WTC11 (cell line): ENCODE data around the gene PLEKHO2. TPM values are rescaled to one million over a fixed set of nuclear protein-coding genes. Genes with fewer than 3 reads are reported as not detected.

Source experiments
- ATAC-seq: fragments of 200-7000 bp; cut with Tn5 transposase; 2 replicates; pipeline ENCODE4 v1.10.0; 2021; ENCODE audit warnings: mild to moderate bottlenecking, moderate library complexity
- CTCF ChIA-PET: fragments of 300-600 bp; sonication (Branson Sonifier 250); formaldehyde crosslinking; loops from one replicate; lab custom pipeline; 2021; ENCODE audit warnings: antibody characterized with exemption; lab: Charles Lee
- POLR2A ChIA-PET: fragments of 350-600 bp; sonication (Branson Sonifier 250); formaldehyde crosslinking; loops from one replicate; lab custom pipeline; 2021; ENCODE audit warnings: antibody characterized with exemption; lab: Charles Lee
- DNase-seq: peaks from one replicate; pipeline ENCODE4 v3.0.0; 2021; ENCODE audit warnings: low spot score
- H3K27ac Mint-ChIP-seq: 2 replicates; pipeline ENCODE4 v1.8.0; 2021; ENCODE audit warnings: mixed read lengths
- H3K27me3 Mint-ChIP-seq: 2 replicates; pipeline ENCODE4 v1.8.0; 2021; ENCODE audit warnings: low read depth, mild to moderate bottlenecking, moderate library complexity, mixed read lengths
- H3K36me3 Mint-ChIP-seq: 2 replicates; pipeline ENCODE4 v1.8.0; 2021; ENCODE audit warnings: mixed read lengths
- H3K4me1 Mint-ChIP-seq: 2 replicates; pipeline ENCODE4 v1.8.0; 2022; ENCODE audit warnings: mixed read lengths
- H3K4me3 Mint-ChIP-seq: 2 replicates; pipeline ENCODE4 v1.8.0; 2021; ENCODE audit warnings: mild to moderate bottlenecking, moderate library complexity, mixed read lengths
- H3K9me3 Mint-ChIP-seq: 2 replicates; pipeline ENCODE4 v1.8.0; 2021; ENCODE audit warnings: mixed read lengths
- ARID4B ChIP-seq: sonication (generic); formaldehyde crosslinking; IDR thresholded peaks from 2 replicates; pipeline ENCODE4 v1.8.0; 2023; ENCODE audit warnings: missing genetic modification reagents, mild to moderate bottlenecking, borderline replicate concordance
- FOXJ3 ChIP-seq: sonication (generic); formaldehyde crosslinking; IDR thresholded peaks from 2 replicates; pipeline ENCODE4 v1.9.0; 2021; ENCODE audit warnings: missing genetic modification reagents, mild to moderate bottlenecking, borderline replicate concordance
- FOXP1 ChIP-seq: sonication (generic); formaldehyde crosslinking; IDR thresholded peaks from 2 replicates; pipeline ENCODE4 v1.8.0; 2022; ENCODE audit warnings: missing genetic modification reagents, mild to moderate bottlenecking, moderate library complexity, borderline replicate concordance
- GTF2I ChIP-seq: fragments of 250-450 bp; sonication (Bioruptor Pico); conservative IDR thresholded peaks from 2 replicates; pipeline ENCODE4 v1.4.0; 2021; ENCODE audit warnings: mild to moderate bottlenecking
- IRF1 ChIP-seq: sonication (generic); formaldehyde crosslinking; IDR thresholded peaks from 2 replicates; pipeline ENCODE4 v1.8.0; 2023; ENCODE audit warnings: missing genetic modification reagents
- JAZF1 ChIP-seq: fragments of 250-450 bp; sonication (Bioruptor Pico); IDR thresholded peaks from 2 replicates; pipeline ENCODE4 v1.9.0; 2021; ENCODE audit warnings: moderate library complexity, mild to moderate bottlenecking, inconsistent platforms
- KAT7 ChIP-seq: sonication (generic); formaldehyde crosslinking; IDR thresholded peaks from 2 replicates; pipeline ENCODE4 v1.8.1; 2023; ENCODE audit warnings: missing genetic modification reagents, mild to moderate bottlenecking, borderline replicate concordance
- ZNF219 ChIP-seq: sonication (generic); formaldehyde crosslinking; IDR thresholded peaks from 2 replicates; pipeline ENCODE4 v1.8.0; 2023; ENCODE audit warnings: missing genetic modification reagents, mild to moderate bottlenecking, borderline replicate concordance
- ZNF263 ChIP-seq: sonication (generic); formaldehyde crosslinking; IDR thresholded peaks from 2 replicates; pipeline ENCODE4 v1.8.1; 2022; ENCODE audit warnings: low read depth, mild to moderate bottlenecking, moderate library complexity, missing genetic modification reagents
- ZNF317 ChIP-seq: sonication (generic); formaldehyde crosslinking; IDR thresholded peaks from 2 replicates; pipeline ENCODE4 v1.8.1; 2023; ENCODE audit warnings: low read depth, mild to moderate bottlenecking, moderate library complexity, missing genetic modification reagents, borderline replicate concordance
- ZNF423 ChIP-seq: fragments of 250-450 bp; sonication (Bioruptor Pico); IDR thresholded peaks from 2 replicates; pipeline ENCODE4 v2.1.2; 2022; ENCODE audit warnings: mild to moderate bottlenecking, moderate library complexity
- total RNA-seq: library from RNA; stranded (reverse); gene quantifications from 3 replicates; pipeline ENCODE4 v1.2.3, GENCODE V29; 2021
- TF ChIP-seq, protein P1 (sequence below): fragments of 250-450 bp; sonication (Bioruptor Pico); conservative IDR thresholded peaks from 2 replicates; pipeline ENCODE4 v1.9.0; 2021; ENCODE audit warnings: mild to moderate bottlenecking
- TF ChIP-seq, protein P2 (sequence below): fragments of 250-450 bp; sonication (Bioruptor Pico); IDR thresholded peaks from 2 replicates; pipeline ENCODE4 v1.8.0; 2021; ENCODE audit warnings: mild to moderate bottlenecking
- TF ChIP-seq, protein P3 (sequence below): fragments of 250-450 bp; sonication (Bioruptor Pico); IDR thresholded peaks from 2 replicates; pipeline ENCODE4 v1.9.0; 2021; ENCODE audit warnings: moderate library complexity, mild to moderate bottlenecking, inconsistent platforms, borderline replicate concordance
- TF ChIP-seq, protein P4 (sequence below): sonication (generic); formaldehyde crosslinking; IDR thresholded peaks from 2 replicates; pipeline ENCODE4 v1.8.1; 2023; ENCODE audit warnings: mild to moderate bottlenecking, missing genetic modification reagents, moderate library complexity
- TF ChIP-seq, protein P5 (sequence below): fragments of 250-450 bp; sonication (Bioruptor Pico); IDR thresholded peaks from 2 replicates; pipeline ENCODE4 v1.9.0; 2021; ENCODE audit warnings: mild to moderate bottlenecking

PLEKHO2 gene
- total RNA-seq, 1 experiment from 2014 or later: 22.1 TPM

DNA sequence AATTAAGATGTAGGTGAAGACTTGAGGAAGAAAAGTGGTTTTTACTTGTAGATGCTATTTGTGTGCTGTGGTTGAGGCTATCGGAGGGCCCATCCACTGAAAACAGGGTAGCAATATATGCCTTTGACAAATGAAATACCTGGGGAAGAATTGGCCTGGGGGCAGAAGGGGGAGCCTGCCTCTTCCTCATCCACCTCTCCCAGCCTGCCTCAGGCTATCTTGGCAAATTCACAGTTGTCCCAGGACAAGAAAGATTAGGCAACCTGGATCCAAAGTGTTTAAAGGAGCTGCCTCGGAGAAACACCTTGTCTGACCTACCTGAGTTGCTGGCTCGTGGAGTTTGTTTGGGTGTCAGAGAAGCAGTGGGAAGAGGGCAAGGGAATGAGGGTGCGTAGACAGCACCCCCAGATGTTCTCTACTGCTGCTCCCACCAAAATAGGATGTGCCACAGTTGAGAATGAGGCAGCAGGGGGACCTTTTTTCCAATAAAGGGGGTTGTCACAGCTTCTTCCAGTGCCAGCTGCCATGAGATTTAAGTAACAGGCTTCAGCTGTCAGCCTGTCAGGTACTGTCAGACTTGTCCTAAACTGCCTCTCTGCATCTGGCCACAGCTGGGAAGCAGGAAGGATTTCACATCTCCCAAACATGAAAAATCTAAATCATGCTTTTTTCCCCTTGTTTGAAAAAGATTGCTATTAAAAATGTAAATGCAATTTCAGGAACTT, 9.2 kb downstream of the PLEKHO2 start:
- peak overlapping the region; percentile 64; the same call in 1 of the 2 replicates for H3K27ac Mint-ChIP-seq
- CTCF ChIA-PET: interaction anchor here (0.7 to 1.8 kb wide), 8 partner anchors 10 to 123 kb away, joined by 3 to 7 read pairs (median 4); no protein-coding TSS in a partner anchor
- H3K9me3 Mint-ChIP-seq: no peaks in the 10 kb centered on the region
- POLR2A ChIA-PET: interaction anchor here (1.1 to 1.6 kb wide), 4 partner anchors 10 to 49 kb away, joined by 3 to 6 read pairs (median 4); no protein-coding TSS in a partner anchor
- no peaks in the 10 kb centered on the region for H3K27me3 Mint-ChIP-seq
- no peak overlapping the region for H3K4me3 Mint-ChIP-seq
- DNase-seq (no peak), ATAC-seq (no peak)
- H3K4me1 Mint-ChIP-seq: peaks cover 44% of the 10 kb centered on the region
- peaks cover 47% of the 10 kb centered on the region for H3K36me3 Mint-ChIP-seq
- no peak for TF ChIP-seq FOXP1 (CRISPR knock-in tag)
- no peak for TF ChIP-seq ARID4B (CRISPR knock-in tag)
- TF ChIP-seq, protein P1, sequence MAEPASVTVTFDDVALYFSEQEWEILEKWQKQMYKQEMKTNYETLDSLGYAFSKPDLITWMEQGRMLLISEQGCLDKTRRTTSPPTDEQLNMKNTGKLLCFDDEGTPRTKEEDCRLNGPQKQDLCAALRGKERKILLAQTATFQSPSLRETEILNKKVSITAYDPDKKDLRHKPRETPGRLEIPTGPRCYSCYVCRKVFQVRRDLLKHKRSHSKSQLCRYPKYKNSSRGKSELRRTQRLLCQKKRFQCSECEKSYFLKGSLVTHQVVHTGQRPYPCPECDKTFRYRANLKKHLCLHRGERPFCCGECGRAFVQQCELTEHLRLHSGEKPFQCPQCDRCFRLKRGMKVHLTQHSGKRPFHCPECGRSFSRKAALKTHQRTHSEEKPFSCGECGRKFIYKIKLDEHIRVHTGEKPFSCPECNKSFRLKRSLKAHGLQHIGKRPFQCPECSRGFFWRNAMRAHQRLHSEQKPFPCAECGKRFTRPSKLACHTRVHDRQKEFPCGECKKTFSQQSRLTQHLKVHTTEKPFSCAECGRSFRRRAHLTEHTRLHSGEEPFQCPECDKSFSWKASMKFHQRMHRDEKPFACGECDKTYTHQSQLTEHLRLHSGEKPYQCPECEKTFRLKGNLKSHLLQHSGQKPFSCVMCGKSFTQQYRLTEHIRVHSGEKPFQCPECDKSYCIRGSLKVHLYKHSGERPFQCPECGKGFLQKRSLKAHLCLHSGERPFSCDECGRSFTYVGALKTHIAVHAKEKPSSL (CRISPR knock-in tag): no peak
- no peak for TF ChIP-seq GTF2I (CRISPR knock-in tag)
- no peak for TF ChIP-seq KAT7 (CRISPR knock-in tag)
- no peak for TF ChIP-seq FOXJ3
- TF ChIP-seq, protein P2, sequence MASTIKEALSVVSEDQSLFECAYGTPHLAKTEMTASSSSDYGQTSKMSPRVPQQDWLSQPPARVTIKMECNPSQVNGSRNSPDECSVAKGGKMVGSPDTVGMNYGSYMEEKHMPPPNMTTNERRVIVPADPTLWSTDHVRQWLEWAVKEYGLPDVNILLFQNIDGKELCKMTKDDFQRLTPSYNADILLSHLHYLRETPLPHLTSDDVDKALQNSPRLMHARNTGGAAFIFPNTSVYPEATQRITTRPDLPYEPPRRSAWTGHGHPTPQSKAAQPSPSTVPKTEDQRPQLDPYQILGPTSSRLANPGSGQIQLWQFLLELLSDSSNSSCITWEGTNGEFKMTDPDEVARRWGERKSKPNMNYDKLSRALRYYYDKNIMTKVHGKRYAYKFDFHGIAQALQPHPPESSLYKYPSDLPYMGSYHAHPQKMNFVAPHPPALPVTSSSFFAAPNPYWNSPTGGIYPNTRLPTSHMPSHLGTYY (CRISPR knock-in tag): no peak
- TF ChIP-seq IRF1 (CRISPR knock-in tag): no peak
- TF ChIP-seq ZNF263 (CRISPR knock-in tag): no peak
- TF ChIP-seq, protein P3, sequence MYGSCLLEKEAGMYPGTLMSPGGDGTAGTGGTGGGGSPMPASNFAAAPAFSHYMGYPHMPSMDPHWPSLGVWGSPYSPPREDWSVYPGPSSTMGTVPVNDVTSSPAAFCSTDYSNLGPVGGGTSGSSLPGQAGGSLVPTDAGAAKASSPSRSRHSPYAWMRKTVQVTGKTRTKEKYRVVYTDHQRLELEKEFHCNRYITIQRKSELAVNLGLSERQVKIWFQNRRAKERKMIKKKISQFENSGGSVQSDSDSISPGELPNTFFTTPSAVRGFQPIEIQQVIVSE (CRISPR knock-in tag): no peak
- TF ChIP-seq, protein P4, sequence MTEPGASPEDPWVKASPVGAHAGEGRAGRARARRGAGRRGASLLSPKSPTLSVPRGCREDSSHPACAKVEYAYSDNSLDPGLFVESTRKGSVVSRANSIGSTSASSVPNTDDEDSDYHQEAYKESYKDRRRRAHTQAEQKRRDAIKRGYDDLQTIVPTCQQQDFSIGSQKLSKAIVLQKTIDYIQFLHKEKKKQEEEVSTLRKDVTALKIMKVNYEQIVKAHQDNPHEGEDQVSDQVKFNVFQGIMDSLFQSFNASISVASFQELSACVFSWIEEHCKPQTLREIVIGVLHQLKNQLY: no peak
- TF ChIP-seq ZNF423 (CRISPR knock-in tag): no peak
- TF ChIP-seq ZNF317 (CRISPR knock-in tag): no peak
- TF ChIP-seq JAZF1 (CRISPR knock-in tag): no peak
- TF ChIP-seq ZNF219: no peak
- TF ChIP-seq, protein P5, sequence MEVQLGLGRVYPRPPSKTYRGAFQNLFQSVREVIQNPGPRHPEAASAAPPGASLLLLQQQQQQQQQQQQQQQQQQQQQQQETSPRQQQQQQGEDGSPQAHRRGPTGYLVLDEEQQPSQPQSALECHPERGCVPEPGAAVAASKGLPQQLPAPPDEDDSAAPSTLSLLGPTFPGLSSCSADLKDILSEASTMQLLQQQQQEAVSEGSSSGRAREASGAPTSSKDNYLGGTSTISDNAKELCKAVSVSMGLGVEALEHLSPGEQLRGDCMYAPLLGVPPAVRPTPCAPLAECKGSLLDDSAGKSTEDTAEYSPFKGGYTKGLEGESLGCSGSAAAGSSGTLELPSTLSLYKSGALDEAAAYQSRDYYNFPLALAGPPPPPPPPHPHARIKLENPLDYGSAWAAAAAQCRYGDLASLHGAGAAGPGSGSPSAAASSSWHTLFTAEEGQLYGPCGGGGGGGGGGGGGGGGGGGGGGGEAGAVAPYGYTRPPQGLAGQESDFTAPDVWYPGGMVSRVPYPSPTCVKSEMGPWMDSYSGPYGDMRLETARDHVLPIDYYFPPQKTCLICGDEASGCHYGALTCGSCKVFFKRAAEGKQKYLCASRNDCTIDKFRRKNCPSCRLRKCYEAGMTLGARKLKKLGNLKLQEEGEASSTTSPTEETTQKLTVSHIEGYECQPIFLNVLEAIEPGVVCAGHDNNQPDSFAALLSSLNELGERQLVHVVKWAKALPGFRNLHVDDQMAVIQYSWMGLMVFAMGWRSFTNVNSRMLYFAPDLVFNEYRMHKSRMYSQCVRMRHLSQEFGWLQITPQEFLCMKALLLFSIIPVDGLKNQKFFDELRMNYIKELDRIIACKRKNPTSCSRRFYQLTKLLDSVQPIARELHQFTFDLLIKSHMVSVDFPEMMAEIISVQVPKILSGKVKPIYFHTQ (CRISPR knock-in tag): no peak
